Activated naive CD8-positive, alpha-beta T cell treated with anti-CD3 and anti-CD28 coated beads, Interleukin-2, amount 50 U/mL, for 24 hours (primary cell): ENCODE data around the gene CIAPIN1.

Source experiments
- ATAC-seq: fragments of 150-1000 bp; cut with Tn5 transposase; one replicate; pipeline ENCODE4 v1.10.0; 2021
- DNase-seq: peaks from one replicate; pipeline ENCODE4 v3.0.0; 2021
- H3K27ac Mint-ChIP-seq: one replicate; pipeline ENCODE4 v1.8.0; 2021; ENCODE audit warnings: mild to moderate bottlenecking, mixed read lengths
- H3K27me3 Mint-ChIP-seq: one replicate; pipeline ENCODE4 v1.8.0; 2021; ENCODE audit warnings: mixed read lengths
- H3K36me3 Mint-ChIP-seq: one replicate; pipeline ENCODE4 v1.8.0; 2021; ENCODE audit warnings: low read depth, mixed read lengths
- H3K4me1 Mint-ChIP-seq: one replicate; pipeline ENCODE4 v1.8.0; 2021; ENCODE audit warnings: mixed read lengths
- H3K4me3 Mint-ChIP-seq: one replicate; pipeline ENCODE4 v1.8.0; 2021; ENCODE audit warnings: mild to moderate bottlenecking, moderate library complexity, mixed read lengths
- H3K9me3 Mint-ChIP-seq: one replicate; pipeline ENCODE4 v1.8.0; 2021; ENCODE audit warnings: mixed read lengths

CIAPIN1 gene

DNA sequence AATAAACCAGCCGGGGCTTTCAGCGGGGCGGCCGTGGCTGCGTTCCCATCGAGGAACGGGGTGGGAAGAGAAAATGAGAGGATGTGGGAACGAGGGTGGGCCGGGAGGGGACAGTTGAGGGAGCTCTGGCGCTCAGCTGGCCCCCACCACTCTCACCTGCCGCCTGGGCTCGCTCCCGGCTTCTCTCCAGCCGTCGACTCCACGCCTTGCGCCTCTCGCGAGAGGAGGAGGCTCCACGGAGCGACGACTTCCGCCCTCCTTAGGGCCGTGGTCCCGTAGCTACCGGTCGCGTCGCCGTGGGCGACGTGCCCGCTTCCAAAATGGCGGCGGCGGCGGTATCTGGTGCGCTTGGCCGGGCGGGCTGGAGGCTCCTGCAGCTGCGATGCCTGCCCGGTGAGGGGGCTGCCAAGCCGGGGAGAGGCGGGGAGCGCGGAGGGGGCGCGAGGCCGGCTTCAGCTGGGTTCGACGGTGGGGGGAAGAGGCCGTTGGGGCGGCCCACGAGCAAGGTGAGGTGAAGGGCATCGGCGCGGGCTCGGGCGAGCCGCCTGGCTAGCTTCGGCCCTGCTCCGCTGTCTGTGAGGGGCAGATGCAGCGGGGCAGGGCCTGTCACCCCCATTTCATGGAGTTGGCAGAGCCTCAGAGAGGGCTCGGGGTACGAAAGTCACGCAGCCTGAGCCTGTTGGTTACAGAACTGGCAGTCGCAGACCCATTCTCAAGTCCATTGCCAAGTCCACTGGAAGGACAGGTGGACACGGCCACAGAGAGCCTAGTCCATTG, at the start of gene CIAPIN1, which contains the start of gene COQ9:
TSS of gene CIAPIN1 (minus strand) at position 200 of the 777 bp plus-strand sequence. CDS start 6,457 bp downstream, outside the sequence.
TSS of gene COQ9 (plus strand) at position 294 of the 777 bp plus-strand sequence. CDS start at position 321, 27 bp downstream.
- DNase-seq (peak; percentile 92), ATAC-seq (peak; percentile 99)
- Mint-ChIP-seq H3K36me3 (peaks cover 21% of the 10 kb centered on the region), H3K9me3 (no peaks in the 10 kb centered on the region), H3K27me3 (no peaks in the 10 kb centered on the region), H3K27ac (peak within 1 kb of the TSS; percentile 89), H3K4me3 (peak within 1 kb of the TSS; percentile 94), H3K4me1 (peaks cover 43% of the 10 kb centered on the region)

DNA sequence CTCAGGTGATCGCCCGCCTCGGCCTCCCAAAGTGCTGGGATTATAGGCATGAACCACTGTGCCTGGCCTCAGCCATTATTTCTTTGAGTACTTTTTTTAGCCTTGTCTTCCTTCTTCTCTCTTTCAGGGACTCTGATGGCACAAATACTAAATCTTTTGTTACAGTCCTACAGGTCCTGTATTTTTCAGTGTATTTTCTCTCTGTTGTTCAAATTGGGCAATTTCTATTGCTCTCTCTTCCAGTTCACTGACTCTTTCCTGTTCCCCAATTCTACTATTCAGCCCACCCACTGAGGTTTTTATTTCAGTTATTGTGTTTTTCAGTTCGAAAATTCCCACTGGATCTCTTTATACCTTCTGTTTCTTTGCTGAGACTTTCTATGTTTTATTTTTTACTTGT, 46.6 kb upstream of the CIAPIN1 start:
- no peak overlapping the region for H3K27ac Mint-ChIP-seq
- DNase-seq, result no peak
- no peak for ATAC-seq
- no peak overlapping the region for H3K4me3 Mint-ChIP-seq
- H3K27me3 Mint-ChIP-seq, result no peaks in the 10 kb centered on the region
- no peaks in the 10 kb centered on the region for H3K9me3 Mint-ChIP-seq
- H3K36me3 Mint-ChIP-seq, result no peaks in the 10 kb centered on the region
- H3K4me1 Mint-ChIP-seq, result no peaks in the 10 kb centered on the region

DNA sequence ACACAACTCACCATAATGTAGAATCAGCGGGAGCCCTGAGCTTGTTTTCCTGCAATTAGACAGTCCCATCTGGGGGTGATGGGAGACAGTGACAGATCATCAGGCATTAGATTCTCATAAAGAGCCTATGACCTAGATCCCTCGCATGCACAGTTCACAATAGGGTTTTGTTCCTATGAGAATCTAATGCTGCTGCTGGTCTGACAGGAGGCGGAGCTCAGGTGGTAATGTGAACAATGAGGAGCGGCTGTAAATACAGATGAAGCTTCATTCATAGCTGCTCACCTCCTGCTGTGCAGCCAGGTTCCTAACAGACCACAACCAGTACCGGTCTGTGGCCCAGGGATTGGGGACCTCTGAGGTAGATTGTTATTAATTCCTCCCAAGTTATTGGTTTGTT, 42.0 kb upstream of the CIAPIN1 start:
- H3K4me3 Mint-ChIP-seq, result no peak overlapping the region
- H3K27ac Mint-ChIP-seq, result no peak overlapping the region
- H3K4me1 Mint-ChIP-seq, result peaks cover 20% of the 10 kb centered on the region
- ATAC-seq (no peak), DNase-seq (no peak)
- no peaks in the 10 kb centered on the region for H3K9me3 Mint-ChIP-seq
- H3K36me3 Mint-ChIP-seq, result no peaks in the 10 kb centered on the region
- H3K27me3 Mint-ChIP-seq, result no peaks in the 10 kb centered on the region

- Mint-ChIP-seq H3K4me3 (peak overlapping the region; percentile 69), H3K27ac (no peak overlapping the region), H3K4me1 (peaks cover 20% of the 10 kb centered on the region), H3K9me3 (no peaks in the 10 kb centered on the region), H3K36me3 (no peaks in the 10 kb centered on the region), H3K27me3 (no peaks in the 10 kb centered on the region)
- no peak for DNase-seq
- no peak for ATAC-seq
Observed at GRCh38 chr16:57486858-57487834, 40.0 kb upstream of the CIAPIN1 start.

DNA sequence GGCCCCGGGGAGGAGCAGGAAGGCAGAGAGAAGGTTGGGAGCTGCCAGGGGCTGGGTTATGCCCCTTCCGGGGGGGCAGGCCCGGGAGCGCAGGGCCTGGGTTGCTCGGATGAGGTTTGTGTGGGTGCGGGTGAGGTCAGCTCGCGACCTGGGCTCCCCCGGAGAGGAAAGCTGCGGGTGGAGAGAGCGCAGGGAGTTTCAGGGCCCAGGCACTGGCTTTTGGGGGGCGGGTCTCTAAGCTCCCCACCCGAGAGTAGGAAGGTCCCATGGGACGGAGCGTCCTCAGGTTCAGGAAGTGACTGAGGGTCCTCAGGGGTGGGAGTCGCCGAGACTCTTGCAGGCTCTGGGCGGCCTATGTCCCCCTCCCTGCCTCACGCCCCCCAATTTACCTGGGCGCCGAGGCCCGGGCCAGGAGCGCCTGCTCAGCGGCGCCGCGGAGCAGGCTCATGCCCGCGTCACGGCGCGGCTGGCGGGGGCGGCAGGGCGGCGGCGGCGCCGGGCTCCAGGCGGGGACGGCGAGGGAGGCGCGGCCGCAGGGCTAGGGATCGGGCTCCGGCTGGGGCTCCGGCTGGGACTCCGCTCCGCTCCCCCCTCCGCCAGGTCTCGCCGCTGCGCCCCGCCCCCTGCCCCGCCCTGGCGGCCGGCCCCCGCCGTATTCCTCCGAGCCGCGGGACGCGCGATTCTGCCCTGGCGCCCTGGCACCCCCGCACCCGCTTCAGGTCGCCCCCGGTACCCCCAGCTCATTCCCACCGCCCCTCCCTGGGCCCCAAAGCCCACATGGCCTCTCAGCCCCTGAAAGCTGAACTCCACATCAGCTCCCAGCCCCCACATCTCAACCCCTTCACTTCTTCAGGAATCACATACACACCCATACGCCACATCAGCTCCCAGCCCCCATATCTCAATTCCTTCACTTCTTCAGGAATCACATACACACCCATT, 39.0 kb upstream of the CIAPIN1 start, which contains the start of gene DOK4:
TSS of gene DOK4 (minus strand) at position 578 of the 942 bp plus-strand sequence. CDS start 6,986 bp downstream, outside the sequence.
- Mint-ChIP-seq H3K27ac (no peak within 1 kb of the TSS), H3K36me3 (no peaks in the 10 kb centered on the region), H3K27me3 (no peaks in the 10 kb centered on the region), H3K4me3 (peak within 1 kb of the TSS; percentile 75), H3K9me3 (no peaks in the 10 kb centered on the region), H3K4me1 (peaks cover 20% of the 10 kb centered on the region)
- peak; percentile 88 for DNase-seq
- peak; percentile 94 for ATAC-seq

DNA sequence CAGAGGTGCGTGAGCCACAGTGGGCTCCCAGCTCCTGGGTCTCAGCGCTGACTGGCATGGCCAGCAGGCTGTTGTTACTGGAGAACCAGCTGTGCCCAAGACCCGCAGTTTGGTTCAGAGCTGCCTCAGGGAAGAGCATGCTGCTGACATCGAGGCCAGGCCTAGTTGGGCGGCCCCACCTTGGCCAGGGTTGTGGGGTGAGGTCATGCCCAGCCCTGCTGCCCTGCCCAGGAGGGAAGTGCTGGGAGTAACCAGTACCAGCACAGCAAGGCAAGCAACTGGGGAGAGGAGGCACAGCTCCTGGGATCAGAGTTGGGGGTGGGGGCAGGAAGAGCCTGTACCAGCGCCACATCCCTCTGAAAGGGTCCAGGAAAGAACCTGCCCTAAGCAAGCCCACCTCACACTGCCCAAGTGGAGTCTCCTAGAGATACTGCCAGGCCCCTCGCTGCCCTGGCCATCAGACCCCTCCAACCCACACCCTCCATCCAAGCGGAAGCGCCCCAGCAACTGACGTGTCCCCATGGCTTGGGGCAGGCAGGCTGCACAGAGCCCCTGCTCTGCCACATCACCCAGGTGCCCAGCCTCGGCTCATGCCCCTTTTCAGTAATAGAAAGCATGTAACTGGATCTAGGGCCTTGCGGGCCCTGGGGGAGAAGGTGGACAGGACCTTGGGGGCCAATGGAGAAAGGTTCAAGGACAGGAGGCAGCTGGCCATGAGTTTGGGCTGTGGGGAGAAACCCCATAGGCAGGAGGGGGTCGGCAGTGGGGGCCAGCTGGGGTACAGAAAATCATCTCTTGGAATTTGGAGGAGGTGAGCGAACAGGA, 38.1 kb upstream of the CIAPIN1 start:
- DNase-seq, result no peak
- H3K36me3 Mint-ChIP-seq, result no peaks in the 10 kb centered on the region
- no peak overlapping the region for H3K27ac Mint-ChIP-seq
- peak overlapping the region; percentile 75 for H3K4me3 Mint-ChIP-seq
- no peaks in the 10 kb centered on the region for H3K27me3 Mint-ChIP-seq
- H3K4me1 Mint-ChIP-seq, result peaks cover 20% of the 10 kb centered on the region
- ATAC-seq, result no peak
- H3K9me3 Mint-ChIP-seq, result no peaks in the 10 kb centered on the region

GRCh38 chr16:57484515-57485005, 37.4 kb upstream of the CIAPIN1 start:
- peaks cover 20% of the 10 kb centered on the region for H3K4me1 Mint-ChIP-seq
- ATAC-seq, result no peak
- no peak overlapping the region for H3K4me3 Mint-ChIP-seq
- H3K36me3 Mint-ChIP-seq, result no peaks in the 10 kb centered on the region
- no peaks in the 10 kb centered on the region for H3K9me3 Mint-ChIP-seq
- no peak for DNase-seq
- H3K27me3 Mint-ChIP-seq, result no peaks in the 10 kb centered on the region
- no peak overlapping the region for H3K27ac Mint-ChIP-seq

- DNase-seq, result no peak
- no peaks in the 10 kb centered on the region for H3K9me3 Mint-ChIP-seq
- peaks cover 21% of the 10 kb centered on the region for H3K4me1 Mint-ChIP-seq
- no peak for ATAC-seq
- no peaks in the 10 kb centered on the region for H3K27me3 Mint-ChIP-seq
- no peak overlapping the region for H3K4me3 Mint-ChIP-seq
- no peak overlapping the region for H3K27ac Mint-ChIP-seq
- H3K36me3 Mint-ChIP-seq, result no peaks in the 10 kb centered on the region
Observed at GRCh38 chr16:57483725-57484514, 36.7 kb upstream of the CIAPIN1 start.

GRCh38 chr16:57482845-57483545, 35.8 kb upstream of the CIAPIN1 start:
- H3K4me3 Mint-ChIP-seq, result no peak overlapping the region
- H3K27ac Mint-ChIP-seq, result no peak overlapping the region
- no peaks in the 10 kb centered on the region for H3K27me3 Mint-ChIP-seq

GRCh38 chr16:57481421-57481820, 34.2 kb upstream of the CIAPIN1 start:
- H3K27ac Mint-ChIP-seq, result no peak overlapping the region
- H3K27me3 Mint-ChIP-seq, result no peaks in the 10 kb centered on the region
- H3K36me3 Mint-ChIP-seq, result no peaks in the 10 kb centered on the region
- H3K4me1 Mint-ChIP-seq, result peaks cover 18% of the 10 kb centered on the region
- ATAC-seq (no peak), DNase-seq (no peak)
- no peak overlapping the region for H3K4me3 Mint-ChIP-seq
- H3K9me3 Mint-ChIP-seq, result no peaks in the 10 kb centered on the region

More at GRCh38 chr16:57482845-57483545, 35.8 kb upstream of the CIAPIN1 start:
- DNase-seq (no peak), ATAC-seq (no peak)
- no peaks in the 10 kb centered on the region for H3K9me3 Mint-ChIP-seq
- H3K36me3 Mint-ChIP-seq, result no peaks in the 10 kb centered on the region
- H3K4me1 Mint-ChIP-seq, result peaks cover 25% of the 10 kb centered on the region

GRCh38 chr16:57480754-57481230, 33.6 kb upstream of the CIAPIN1 start:
- Mint-ChIP-seq H3K4me1 (peaks cover 22% of the 10 kb centered on the region), H3K27ac (no peak overlapping the region), H3K4me3 (no peak overlapping the region), H3K36me3 (no peaks in the 10 kb centered on the region), H3K27me3 (no peaks in the 10 kb centered on the region), H3K9me3 (no peaks in the 10 kb centered on the region)
- ATAC-seq, result no peak
- DNase-seq, result no peak
